H1 (cell line): Measurements from ENCODE around the gene PPM1G. TPM values are rescaled to one million over a fixed set of nuclear protein-coding genes. Genes with fewer than 3 reads are reported as not detected.
"Not testable (repeated sequence)": the region's sequence is repeated elsewhere in the genome, so short reads cannot be mapped to it uniquely, and the experiment has no call there.

Experiments
- CTCF ChIA-PET: fragments of 300-600 bp; sonication (Branson Sonifier 250); formaldehyde crosslinking; loops from one replicate; lab custom pipeline; 2021; ENCODE audit not compliant: partially characterized antibody; lab: Charles Lee
- POLR2A ChIA-PET: fragments of 300-600 bp; sonication (Branson Sonifier 250); formaldehyde crosslinking; loops from one replicate; lab custom pipeline; 2021; ENCODE audit warnings: inconsistent platforms; ENCODE audit not compliant: partially characterized antibody; lab: Charles Lee
- DNase-seq, 2 experiments: peaks; one replicate each; pipeline versions ENCODE4 v3.0.0 to v3.0.0-alpha.2; 2010 to 2022; ENCODE audit warnings: low spot score in 2 of 2, low read depth in 1 of 2, mixed read lengths in 1 of 2
- FAIRE-seq: peaks from 2 replicates; lab custom pipeline; 2011; peaks lifted over from hg19 to GRCh38; lab: Jason Lieb, UNC
- H2AFZ ChIP-seq: 2 replicates; pipeline ENCODE4 v1.8.1; 2012; ENCODE audit warnings: low read length, inconsistent platforms
- H2AK5ac ChIP-seq: 2 replicates; pipeline ENCODE4 v1.6.1; 2013; ENCODE audit warnings: low read depth, low read length
- H2BK120ac ChIP-seq: replicated peaks from 2 replicates; pipeline ENCODE3; 2013; ENCODE audit warnings: low read depth, low read length, inconsistent platforms
- H2BK12ac ChIP-seq: 2 replicates; pipeline ENCODE4 v1.6.1; 2013; ENCODE audit warnings: low read depth, low read length
- H2BK15ac ChIP-seq: 2 replicates; pipeline ENCODE4 v1.6.1; 2013; ENCODE audit warnings: low read length
- H2BK20ac ChIP-seq: 2 replicates; pipeline ENCODE4 v1.6.1; 2013; ENCODE audit warnings: low read length
- H2BK5ac ChIP-seq: 2 replicates; pipeline ENCODE4 v1.6.1; 2013; ENCODE audit warnings: low read depth, low read length
- H3K14ac ChIP-seq: 2 replicates; pipeline ENCODE4 v1.6.1; 2013; ENCODE audit warnings: inconsistent platforms; ENCODE audit not compliant: insufficient read length
- H3K18ac ChIP-seq: 2 replicates; pipeline ENCODE4 v1.6.1; 2013; ENCODE audit warnings: low read length; ENCODE audit errors: extremely low read depth
- H3K23ac ChIP-seq: 2 replicates; pipeline ENCODE4 v1.6.1; 2013; ENCODE audit warnings: inconsistent platforms; ENCODE audit not compliant: insufficient read length
- H3K23me2 ChIP-seq: 2 replicates; pipeline ENCODE4 v1.6.1; 2013; ENCODE audit warnings: low read depth, low read length
- H3K27ac ChIP-seq: 2 replicates; pipeline ENCODE4 v1.6.1; 2011; ENCODE audit warnings: low read depth, low read length, inconsistent platforms
- H3K27me3 ChIP-seq, 4 experiments: replicated peaks in 1 of 4; 1 replicate in 1 of 4; 2 replicates in 3 of 4; pipeline versions ENCODE4 v1.6.1 to v1.8.1; 2011 to 2013; ENCODE audit warnings: low read length in 3 of 4, mild to moderate bottlenecking in 3 of 4, inconsistent platforms in 2 of 4, mixed read lengths in 2 of 4, moderate library complexity in 1 of 4; ENCODE audit not compliant: control insufficient read depth in 3 of 4, insufficient read depth in 3 of 4; ENCODE audit errors: extremely low read depth in 1 of 4
- H3K36me3 ChIP-seq, 4 experiments: 2 replicates each; pipeline versions ENCODE4 v1.6.1 to v1.8.1; 2011 to 2013; ENCODE audit warnings: mild to moderate bottlenecking in 4 of 4, low read length in 3 of 4, moderate library complexity in 2 of 4, control low read depth in 1 of 4, inconsistent platforms in 1 of 4; ENCODE audit not compliant: insufficient read depth in 4 of 4, control insufficient read depth in 2 of 4
- H3K4ac ChIP-seq: replicated peaks from 2 replicates; pipeline ENCODE3; 2013; ENCODE audit warnings: low read length, low read depth, mixed read lengths, inconsistent platforms; ENCODE audit not compliant: insufficient read length
- H3K4me1 ChIP-seq, 4 experiments: replicated peaks in 1 of 4; 1 replicate in 1 of 4; 2 replicates in 3 of 4; pipeline versions ENCODE4 v1.6.1 to v1.8.1; 2011 to 2013; ENCODE audit warnings: low read length in 3 of 4, inconsistent platforms in 2 of 4, mixed read lengths in 1 of 4; ENCODE audit not compliant: insufficient read depth in 4 of 4, control insufficient read depth in 3 of 4
- H3K4me2 ChIP-seq, 2 experiments: 2 replicates each; pipeline versions ENCODE4 v1.6.1 to v1.8.1; 2011 to 2013; ENCODE audit warnings: low read depth in 2 of 2, low read length in 2 of 2, control low read depth in 1 of 2, inconsistent platforms in 1 of 2, mild to moderate bottlenecking in 1 of 2; ENCODE audit not compliant: insufficient read depth in 1 of 2
- H3K4me3 ChIP-seq, 4 experiments: fragments of 200-600, 300-600 bp in 1 of 4; sonication (generic), shearing (Covaris generic), sonication (Bioruptor Twin) in 1 of 4; 2 replicates each; pipeline versions ENCODE4 v1.5.1 to v1.8.1; 2011 to 2016; ENCODE audit warnings: low read length in 4 of 4, low read depth in 3 of 4, control low read depth in 2 of 4, inconsistent platforms in 2 of 4, mild to moderate bottlenecking in 2 of 4, mixed read lengths in 1 of 4, moderate library complexity in 1 of 4; ENCODE audit not compliant: insufficient read depth in 2 of 4; ENCODE audit errors: extremely low read depth in 1 of 4
- H3K56ac ChIP-seq: replicated peaks from 2 replicates; pipeline ENCODE3; 2013; ENCODE audit warnings: low read depth, mild to moderate bottlenecking, mixed read lengths, low read length, inconsistent platforms; ENCODE audit not compliant: insufficient read length
- H3K79me1 ChIP-seq: 2 replicates; pipeline ENCODE4 v1.6.1; 2013; ENCODE audit warnings: low read depth, low read length, control low read depth
- H3K79me2 ChIP-seq, 2 experiments: 2 replicates each; pipeline versions ENCODE4 v1.6.1 to v1.8.1; 2012 to 2013; ENCODE audit warnings: low read length in 2 of 2, mild to moderate bottlenecking in 2 of 2, inconsistent platforms in 1 of 2; ENCODE audit not compliant: insufficient read depth in 2 of 2, control insufficient read depth in 1 of 2
- H3K9ac ChIP-seq, 4 experiments: replicated peaks in 1 of 4; 1 replicate in 1 of 4; 2 replicates in 3 of 4; pipeline versions ENCODE4 v1.6.1 to v1.8.1; 2011 to 2013; ENCODE audit warnings: low read depth in 3 of 4, low read length in 3 of 4, control low read depth in 2 of 4, mild to moderate bottlenecking in 2 of 4, moderate library complexity in 2 of 4, inconsistent platforms in 1 of 4; ENCODE audit errors: extremely low read depth in 1 of 4
- H3K9me3 ChIP-seq, 2 experiments: 2 replicates each; pipeline versions ENCODE4 v1.6.1 to v1.8.1; 2012 to 2013; ENCODE audit warnings: mild to moderate bottlenecking in 2 of 2, moderate library complexity in 2 of 2, control low read depth in 1 of 2, inconsistent platforms in 1 of 2, low read depth in 1 of 2, low read length in 1 of 2, mixed read lengths in 1 of 2; ENCODE audit not compliant: insufficient read depth in 2 of 2
- H4K20me1 ChIP-seq, 2 experiments: replicated peaks in 1 of 2; 2 replicates each; pipeline versions ENCODE3 to v1.8.1; 2011 to 2013; ENCODE audit warnings: inconsistent platforms in 2 of 2, low read length in 2 of 2, mild to moderate bottlenecking in 1 of 2; ENCODE audit not compliant: insufficient read depth in 2 of 2, control insufficient read depth in 1 of 2
- H4K5ac ChIP-seq: 2 replicates; pipeline ENCODE4 v1.6.1; 2013; ENCODE audit warnings: low read length, low read depth, mixed read lengths, inconsistent platforms; ENCODE audit not compliant: insufficient read length
- H4K8ac ChIP-seq: 2 replicates; pipeline ENCODE4 v1.8.0; 2013; ENCODE audit warnings: mild to moderate bottlenecking, moderate library complexity, low read length, inconsistent platforms; ENCODE audit not compliant: insufficient read depth; ENCODE audit errors: extremely low read depth
- H4K91ac ChIP-seq: replicated peaks from 2 replicates; pipeline ENCODE3; 2013; ENCODE audit warnings: low read length, mixed read lengths, inconsistent platforms; ENCODE audit not compliant: insufficient read length
- WGBS, 2 experiments: shearing (Covaris generic) in 1 of 2; methylation state at CpG; one replicate each; pipeline versions ENCODE4 v1.1.6 to v1.1.7; 2013 to 2015; ENCODE audit warnings: low lambda C conversion rate in 2 of 2, mixed read lengths in 2 of 2, inconsistent platforms in 1 of 2, low coverage in 1 of 2, missing lambda C conversion rate in 1 of 2; ENCODE audit not compliant: insufficient replicate concordance in 2 of 2, insufficient coverage in 1 of 2, insufficient read length in 1 of 2; ENCODE audit errors: extremely low coverage in 1 of 2, missing lambda C conversion rate in 1 of 2; 5-methylcytosine and 5-hydroxymethylcytosine counted together
- polyA plus RNA-seq, 7 experiments: library from polyadenylated mRNA; depleted of rRNA in 3 of 7; stranded (reverse) in 5 of 7; unstranded in 2 of 7; fragments of >200 nt in 5 of 7; fragments of 200-250 nt in 2 of 7; gene quantifications; 1 replicate in 5 of 7; 2 replicates in 1 of 7; 4 replicates in 1 of 7; pipeline versions ENCODE4 v1.2.1 to v1.2.3, GENCODE V29; 2011 to 2013; ENCODE audit warnings: missing spikeins in 2 of 7, mixed read lengths in 2 of 7
- total RNA-seq: library from RNA; stranded (reverse); fragmentation: NEBNext Ultra II Directional; extraction: Animal tissue kit (Norgen Biotek cat#: 25700); gene quantifications from 2 replicates; pipeline ENCODE4 v1.2.1, GENCODE V29; 2021

PPM1G gene
- total and polyA plus RNA-seq, 2 of the 8 experiments (the other 6 are each of a cell fraction or from before 2014, with no cell fraction given) = 73.3 to 203 TPM

GRCh38 chr2:27353386-27353761 is 56.0 kb downstream of the PPM1G start:
- FAIRE-seq, H3K4ac ChIP-seq, H3K36me3 ChIP-seq, H4K8ac ChIP-seq, H2BK120ac ChIP-seq, H3K9ac ChIP-seq, H2AK5ac ChIP-seq, H3K23me2 ChIP-seq, H3K23ac ChIP-seq, H4K5ac ChIP-seq, H2BK15ac ChIP-seq, H4K20me1 ChIP-seq, H3K79me1 ChIP-seq, H3K4me3 ChIP-seq, H2AFZ ChIP-seq, H3K18ac ChIP-seq, H3K27ac ChIP-seq, H3K56ac ChIP-seq, H3K27me3 ChIP-seq, H2BK12ac ChIP-seq, H3K9me3 ChIP-seq, H2BK20ac ChIP-seq, H4K91ac ChIP-seq, H3K14ac ChIP-seq, H2BK5ac ChIP-seq, DNase-seq: not testable (repeated sequence)
- peaks cover 0 to 12% (median 4%) of the 10 kb centered on the region in 4 experiments; a peak in 4 of 7 replicates for H3K4me1 ChIP-seq
- ChIA-PET CTCF (interaction anchor here (0.7 to 1.6 kb wide), 5 partner anchors 14 to 358 kb away, joined by 3 to 5 read pairs (median 4); partner anchors contain the start of genes EIF2B4 and SNX17), POLR2A (interaction anchor here (0.9 to 9.5 kb wide), 13 partner anchors 9 to 116 kb away, joined by 3 to 135 read pairs (median 4); partner anchors contain the start of genes EIF2B4, MPV17, NRBP1 and PPM1G)
- H3K79me2 ChIP-seq = peaks cover 12 to 83% of the 10 kb centered on the region in 2 experiments; a peak in 3 of 4 replicates
- peak overlapping the region; percentile 31 to 62; a peak in 2 of 4 replicates for H3K4me2 ChIP-seq
- WGBS, 2 experiments = 91% methylated on average over 5 of the region's 5 CpGs; no CpG with 5 or more reads in 1 of the 2 experiments
